Breast epithelium (tissue), 3 donors: Measurements from ENCODE around the gene NME3.

Source experiments
- POLR2A ChIP-seq: fragments of 450-650 bp; IDR thresholded peaks from one replicate; pipeline ENCODE4 v1.6.1; 2016; ENCODE audit warnings: antibody characterized with exemption, mild to moderate bottlenecking, moderate library complexity
- POLR2AphosphoS5 ChIP-seq, 3 donors: sonication (generic); formaldehyde crosslinking; IDR thresholded peaks; one replicate each; pipeline ENCODE4 v1.6.1; 2017; ENCODE audit warnings: antibody characterized with exemption in 3 of 3
- TF ChIP-seq, protein P1 (sequence below), 3 donors: fragments of 450-650 bp; IDR thresholded peaks; one replicate each; pipeline ENCODE4 v1.5.1; 2016 to 2017; ENCODE audit warnings: antibody characterized with exemption in 3 of 3, mild to moderate bottlenecking in 3 of 3, moderate library complexity in 3 of 3

GRCh38 chr16:1744338-1744840 is 27.0 kb downstream of the NME3 start:
- TF ChIP-seq POLR2AphosphoS5 (IDR thresholded peaks at IDR 0.05) (no peak), POLR2A (no peak)
- TF ChIP-seq, protein P1, sequence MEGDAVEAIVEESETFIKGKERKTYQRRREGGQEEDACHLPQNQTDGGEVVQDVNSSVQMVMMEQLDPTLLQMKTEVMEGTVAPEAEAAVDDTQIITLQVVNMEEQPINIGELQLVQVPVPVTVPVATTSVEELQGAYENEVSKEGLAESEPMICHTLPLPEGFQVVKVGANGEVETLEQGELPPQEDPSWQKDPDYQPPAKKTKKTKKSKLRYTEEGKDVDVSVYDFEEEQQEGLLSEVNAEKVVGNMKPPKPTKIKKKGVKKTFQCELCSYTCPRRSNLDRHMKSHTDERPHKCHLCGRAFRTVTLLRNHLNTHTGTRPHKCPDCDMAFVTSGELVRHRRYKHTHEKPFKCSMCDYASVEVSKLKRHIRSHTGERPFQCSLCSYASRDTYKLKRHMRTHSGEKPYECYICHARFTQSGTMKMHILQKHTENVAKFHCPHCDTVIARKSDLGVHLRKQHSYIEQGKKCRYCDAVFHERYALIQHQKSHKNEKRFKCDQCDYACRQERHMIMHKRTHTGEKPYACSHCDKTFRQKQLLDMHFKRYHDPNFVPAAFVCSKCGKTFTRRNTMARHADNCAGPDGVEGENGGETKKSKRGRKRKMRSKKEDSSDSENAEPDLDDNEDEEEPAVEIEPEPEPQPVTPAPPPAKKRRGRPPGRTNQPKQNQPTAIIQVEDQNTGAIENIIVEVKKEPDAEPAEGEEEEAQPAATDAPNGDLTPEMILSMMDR (IDR thresholded peaks at IDR 0.05) = no peak
